ENCODE results near the gene CASQ1.

GRCh38 chr1:160162931-160163330 is 27.4 kb upstream of the CASQ1 start:
- TF ChIP-seq CTCF (IDR thresholded peaks at IDR 0.05 in 4 of 5, conservative IDR thresholded peaks at IDR 0.05 in 1 of 5), result no peak
- TF ChIP-seq POLR2A (IDR thresholded peaks at IDR 0.05), result no peak
